Measurements from ENCODE around the gene TGFBR3. TPM values are rescaled to one million over a fixed set of nuclear protein-coding genes. Genes with fewer than 3 reads are reported as not detected.
"Not testable (repeated sequence)": the region's sequence is repeated elsewhere in the genome, so short reads cannot be mapped to it uniquely, and the experiment has no call there.

Gene TGFBR3
- total RNA-seq, 1 donor from 2014 or later: 8.9 TPM

GRCh38 chr1:91684481-91685196, 201.3 kb downstream of the TGFBR3 start:
- Mint-ChIP-seq H3K36me3 (ENCODE audit: low read depth) (peaks cover 47% of the 10 kb centered on the region), H3K27ac (peak overlapping the region; percentile 93), H3K4me3 (peak overlapping the region; percentile 25), H3K4me1 (ENCODE audit: low read depth) (peaks cover 76% of the 10 kb centered on the region), H3K9me3 (no peaks in the 10 kb centered on the region), H3K27me3 (ENCODE audit: insufficient read depth) (no peaks in the 10 kb centered on the region)
- peak; percentile 28 for DNase-seq (ENCODE audit: low spot score)
- intact Hi-C loops (cut with micrococcal nuclease): loop anchor here (1.0 kb wide), 1 partner anchor 10 kb away; no protein-coding TSS in a partner anchor

GRCh38 chr1:91683598-91683951, 202.4 kb downstream of the TGFBR3 start:
- peaks cover 66% of the 10 kb centered on the region for H3K4me1 Mint-ChIP-seq (ENCODE audit: low read depth)
- DNase-seq (ENCODE audit: low spot score): no peak
- H3K27me3 Mint-ChIP-seq (ENCODE audit: insufficient read depth): no peaks in the 10 kb centered on the region
- no peak overlapping the region for H3K27ac Mint-ChIP-seq
- H3K36me3 Mint-ChIP-seq (ENCODE audit: low read depth): peaks cover 45% of the 10 kb centered on the region
- no peaks in the 10 kb centered on the region for H3K9me3 Mint-ChIP-seq
- intact Hi-C loops (cut with micrococcal nuclease): no loop called here
- H3K4me3 Mint-ChIP-seq: no peak overlapping the region

- intact Hi-C loops (cut with micrococcal nuclease): no loop called here
- Mint-ChIP-seq H3K9me3 (no peaks in the 10 kb centered on the region), H3K4me3 (no peak overlapping the region), H3K36me3 (ENCODE audit: low read depth) (peaks cover 40% of the 10 kb centered on the region), H3K4me1 (ENCODE audit: low read depth) (peaks cover 60% of the 10 kb centered on the region), H3K27me3 (ENCODE audit: insufficient read depth) (no peaks in the 10 kb centered on the region), H3K27ac (peak overlapping the region; percentile 68)
- DNase-seq (ENCODE audit: low spot score): no peak
Measured at GRCh38 chr1:91682882-91683597, 202.9 kb downstream of the TGFBR3 start.

- DNase-seq (ENCODE audit: low spot score): no peak
- intact Hi-C loops (cut with micrococcal nuclease): no loop called here
- no peaks in the 10 kb centered on the region for H3K9me3 Mint-ChIP-seq
- H3K27me3 Mint-ChIP-seq (ENCODE audit: insufficient read depth): no peaks in the 10 kb centered on the region
- H3K27ac Mint-ChIP-seq: no peak overlapping the region
- H3K36me3 Mint-ChIP-seq (ENCODE audit: low read depth): peaks cover 31% of the 10 kb centered on the region
- no peak overlapping the region for H3K4me3 Mint-ChIP-seq
- H3K4me1 Mint-ChIP-seq (ENCODE audit: low read depth): peaks cover 37% of the 10 kb centered on the region
Measured at GRCh38 chr1:91680556-91681155, 205.3 kb downstream of the TGFBR3 start.

- H3K4me3 Mint-ChIP-seq: no peak overlapping the region
- peaks cover 26% of the 10 kb centered on the region for H3K4me1 Mint-ChIP-seq (ENCODE audit: low read depth)
- H3K27me3 Mint-ChIP-seq (ENCODE audit: insufficient read depth): no peaks in the 10 kb centered on the region
- H3K9me3 Mint-ChIP-seq: no peaks in the 10 kb centered on the region
- H3K27ac Mint-ChIP-seq: no peak overlapping the region
- intact Hi-C loops (cut with micrococcal nuclease): no loop called here
- no peak for DNase-seq (ENCODE audit: low spot score)
- H3K36me3 Mint-ChIP-seq (ENCODE audit: low read depth): peaks cover 25% of the 10 kb centered on the region
Measured at GRCh38 chr1:91679446-91679845, 206.5 kb downstream of the TGFBR3 start.

- intact Hi-C loops (cut with micrococcal nuclease): no loop called here
- peaks cover 23% of the 10 kb centered on the region for H3K36me3 Mint-ChIP-seq (ENCODE audit: low read depth)
- H3K27ac Mint-ChIP-seq: no peak overlapping the region
- H3K4me3 Mint-ChIP-seq: no peak overlapping the region
- peaks cover 10% of the 10 kb centered on the region for H3K9me3 Mint-ChIP-seq
- peaks cover 35% of the 10 kb centered on the region for H3K4me1 Mint-ChIP-seq (ENCODE audit: low read depth)
- DNase-seq (ENCODE audit: low spot score): no peak
- no peaks in the 10 kb centered on the region for H3K27me3 Mint-ChIP-seq (ENCODE audit: insufficient read depth)
Measured at GRCh38 chr1:91676030-91676429, 209.9 kb downstream of the TGFBR3 start.

- peaks cover 14% of the 10 kb centered on the region for H3K9me3 Mint-ChIP-seq
- H3K27me3 Mint-ChIP-seq (ENCODE audit: insufficient read depth): no peaks in the 10 kb centered on the region
- no peak for DNase-seq (ENCODE audit: low spot score)
- H3K27ac Mint-ChIP-seq: no peak overlapping the region
- peaks cover 16% of the 10 kb centered on the region for H3K36me3 Mint-ChIP-seq (ENCODE audit: low read depth)
- H3K4me3 Mint-ChIP-seq: no peak overlapping the region
- peaks cover 39% of the 10 kb centered on the region for H3K4me1 Mint-ChIP-seq (ENCODE audit: low read depth)
- intact Hi-C loops (cut with micrococcal nuclease): loop anchor here (1.0 kb wide), 1 partner anchor 10 kb away; no protein-coding TSS in a partner anchor
Measured at GRCh38 chr1:91674107-91674506, 211.8 kb downstream of the TGFBR3 start.

- Mint-ChIP-seq H3K9me3 (peaks cover 14% of the 10 kb centered on the region), H3K27me3 (ENCODE audit: insufficient read depth) (no peaks in the 10 kb centered on the region), H3K27ac (peak overlapping the region; percentile 50), H3K36me3 (ENCODE audit: low read depth) (peaks cover 16% of the 10 kb centered on the region), H3K4me1 (ENCODE audit: low read depth) (peaks cover 39% of the 10 kb centered on the region), H3K4me3 (no peak overlapping the region)
- no peak for DNase-seq (ENCODE audit: low spot score)
- intact Hi-C loops (cut with micrococcal nuclease): loop anchor here (1.0 to 2.0 kb wide), 5 partner anchors 11 to 203 kb away; no protein-coding TSS in a partner anchor
Measured at GRCh38 chr1:91673613-91674012, 212.3 kb downstream of the TGFBR3 start.

- Mint-ChIP-seq H3K4me3 (peak overlapping the region; percentile 30), H3K27ac (peak overlapping the region; percentile 93), H3K27me3 (ENCODE audit: insufficient read depth) (no peaks in the 10 kb centered on the region), H3K9me3 (peaks cover 14% of the 10 kb centered on the region), H3K36me3 (ENCODE audit: low read depth) (peaks cover 13% of the 10 kb centered on the region), H3K4me1 (ENCODE audit: low read depth) (peaks cover 44% of the 10 kb centered on the region)
- intact Hi-C loops (cut with micrococcal nuclease): loop anchor here (1.0 to 2.0 kb wide), 9 partner anchors 25 to 204 kb away; no protein-coding TSS in a partner anchor
- peak; percentile 20 for DNase-seq (ENCODE audit: low spot score)
Measured at GRCh38 chr1:91672601-91673161, 213.3 kb downstream of the TGFBR3 start.

GRCh38 chr1:91670781-91671180, 215.2 kb downstream of the TGFBR3 start:
- no peak overlapping the region for H3K27ac Mint-ChIP-seq
- intact Hi-C loops (cut with micrococcal nuclease): no loop called here
- peaks cover 14% of the 10 kb centered on the region for H3K9me3 Mint-ChIP-seq
- H3K4me3 Mint-ChIP-seq: no peak overlapping the region
- H3K4me1 Mint-ChIP-seq (ENCODE audit: low read depth): peaks cover 44% of the 10 kb centered on the region
- peaks cover 11% of the 10 kb centered on the region for H3K36me3 Mint-ChIP-seq (ENCODE audit: low read depth)
- DNase-seq (ENCODE audit: low spot score): no peak
- no peaks in the 10 kb centered on the region for H3K27me3 Mint-ChIP-seq (ENCODE audit: insufficient read depth)

- H3K27ac Mint-ChIP-seq: no peak overlapping the region
- peaks cover 14% of the 10 kb centered on the region for H3K9me3 Mint-ChIP-seq
- peaks cover 11% of the 10 kb centered on the region for H3K36me3 Mint-ChIP-seq (ENCODE audit: low read depth)
- no peak for DNase-seq (ENCODE audit: low spot score)
- intact Hi-C loops (cut with micrococcal nuclease): no loop called here
- no peaks in the 10 kb centered on the region for H3K27me3 Mint-ChIP-seq (ENCODE audit: insufficient read depth)
- no peak overlapping the region for H3K4me3 Mint-ChIP-seq
- H3K4me1 Mint-ChIP-seq (ENCODE audit: low read depth): peaks cover 44% of the 10 kb centered on the region
Measured at GRCh38 chr1:91669584-91670350, 216.2 kb downstream of the TGFBR3 start.

- H3K9me3 Mint-ChIP-seq; H3K36me3 Mint-ChIP-seq (ENCODE audit: low read depth); H3K4me3 Mint-ChIP-seq; H3K27me3 Mint-ChIP-seq (ENCODE audit: insufficient read depth); DNase-seq (ENCODE audit: low spot score); H3K27ac Mint-ChIP-seq; intact Hi-C loops (cut with micrococcal nuclease): not testable (repeated sequence)
- H3K4me1 Mint-ChIP-seq (ENCODE audit: low read depth): peaks cover 14% of the 10 kb centered on the region
Measured at GRCh38 chr1:91666651-91667050, 219.3 kb downstream of the TGFBR3 start.

All from activated T-helper 1 cell treated with anti-CD3 and anti-CD28 coated beads, Interleukin-12 subunit alpha, Interleukin-12 subunit beta, Interleukin-2, Interleukin-4 antibody, amounts not matched to agents 30 ng/mL and 10 ng/mL and 1 ng/mL, durations not matched to agents 14 hours and 24 hours and 36 hours (primary cell).